Loucy (cell line): ENCODE results near the gene COBLL1.

Source experiments
- H2AFZ ChIP-seq: fragments of 200-600 bp; sonication (generic); 2 replicates; pipeline ENCODE4 v1.6.0; 2016; ENCODE audit warnings: antibody characterized with exemption, mild to moderate bottlenecking, low read length, moderate library complexity
- H3F3A ChIP-seq: fragments of 200-600 bp; 2 replicates; pipeline ENCODE4 v1.6.0; 2016; ENCODE audit warnings: antibody characterized with exemption, low read depth, mild to moderate bottlenecking
- H3K27me3 ChIP-seq: fragments of 200-600 bp; sonication (generic); 2 replicates; pipeline ENCODE4 v1.6.1; 2014; ENCODE audit warnings: low read length, mild to moderate bottlenecking; ENCODE audit not compliant: insufficient read depth, poor library complexity, severe bottlenecking
- H3K36me3 ChIP-seq: fragments of 200-600 bp; sonication (generic); 2 replicates; pipeline ENCODE4 v1.6.1; 2016; ENCODE audit warnings: low read length; ENCODE audit not compliant: insufficient read depth
- H3K4me1 ChIP-seq: fragments of 200-600 bp; sonication (generic); 2 replicates; pipeline ENCODE4 v1.5.1; 2014; ENCODE audit warnings: low read length, mild to moderate bottlenecking; ENCODE audit not compliant: insufficient read depth, poor library complexity, severe bottlenecking
- H3K4me2 ChIP-seq: fragments of 200-600 bp; sonication (generic); 2 replicates; pipeline ENCODE4 v1.6.0; 2014; ENCODE audit warnings: antibody characterized with exemption, low read length, low read depth, mild to moderate bottlenecking; ENCODE audit not compliant: poor library complexity, severe bottlenecking
- H3K4me3 ChIP-seq: fragments of 200-600 bp; sonication (generic); 2 replicates; pipeline ENCODE4 v1.5.1; 2014; ENCODE audit warnings: low read length, mild to moderate bottlenecking, mixed read lengths; ENCODE audit not compliant: poor library complexity, severe bottlenecking
- H3K79me2 ChIP-seq: fragments of 200-600 bp; sonication (generic); 2 replicates; pipeline ENCODE4 v1.6.1; 2014; ENCODE audit warnings: low read length; ENCODE audit not compliant: insufficient read depth
- H3K9ac ChIP-seq: fragments of 200-600 bp; sonication (generic); 2 replicates; pipeline ENCODE4 v1.6.0; 2014; ENCODE audit warnings: mild to moderate bottlenecking, low read depth, low read length, moderate library complexity; ENCODE audit not compliant: poor library complexity, severe bottlenecking
- H3K9me2 ChIP-seq: fragments of 200-600 bp; sonication (generic); replicated peaks from 2 replicates; pipeline ENCODE4 v1.6.1; 2016; ENCODE audit warnings: low read depth, low read length, mixed read lengths
- H3K9me3 ChIP-seq: fragments of 200-600 bp; sonication (generic); 2 replicates; pipeline ENCODE4 v1.6.1; 2014; ENCODE audit warnings: mild to moderate bottlenecking, antibody characterized with exemption, low read length, low read depth; ENCODE audit not compliant: insufficient read depth
- H4K20me1 ChIP-seq: fragments of 200-600 bp; sonication (generic); 2 replicates; pipeline ENCODE4 v1.6.0; 2014; ENCODE audit warnings: antibody characterized with exemption, low read length, mild to moderate bottlenecking; ENCODE audit not compliant: insufficient read depth, poor library complexity, severe bottlenecking
- CTCF ChIP-seq: fragments of 200-600 bp; sonication (generic); conservative IDR thresholded peaks from 2 replicates; pipeline ENCODE4 v1.5.1; 2014; ENCODE audit warnings: mild to moderate bottlenecking, antibody characterized with exemption, low read length
- EZH2phosphoT487 ChIP-seq: fragments of 200-600 bp; IDR thresholded peaks from 2 replicates; pipeline ENCODE4 v1.6.1; 2018; ENCODE audit warnings: antibody characterized with exemption, mild to moderate bottlenecking, moderate library complexity, borderline replicate concordance

COBLL1 gene

DNA sequence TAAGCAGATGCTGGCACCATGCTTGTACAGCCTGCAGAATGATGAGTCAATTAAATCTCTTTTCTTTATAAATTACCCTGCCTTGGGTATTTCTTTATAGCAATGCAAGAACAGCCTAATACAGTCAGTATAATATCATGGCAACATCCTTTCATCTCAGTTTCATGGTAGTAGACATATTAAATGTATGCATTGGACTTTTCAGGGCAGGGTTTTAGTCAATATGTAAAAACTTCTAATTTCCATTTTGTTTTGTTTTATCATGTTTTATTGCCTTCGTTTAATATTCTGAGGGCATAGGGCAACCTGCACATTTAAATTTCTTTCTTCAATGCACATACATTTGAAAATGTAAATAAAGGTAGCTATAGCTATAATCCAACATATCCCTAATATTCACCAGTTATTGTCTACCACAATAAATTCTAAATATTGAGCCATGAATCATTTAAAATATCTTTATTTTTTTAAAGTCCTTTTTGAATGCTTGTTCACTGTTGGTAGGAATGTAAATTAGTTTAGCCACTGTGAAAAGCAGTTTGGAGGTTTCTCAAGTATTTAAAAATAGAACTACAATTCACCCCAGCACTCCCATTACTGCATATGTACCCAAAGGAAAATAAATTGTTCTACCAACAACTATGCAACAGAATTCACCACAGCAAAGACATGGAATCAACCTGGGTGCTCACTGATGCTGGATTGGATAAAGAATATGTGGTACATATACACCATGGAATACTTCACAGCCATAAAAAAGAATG is 178.6 kb downstream of the COBLL1 start:
- TF ChIP-seq EZH2phosphoT487 (no peak), CTCF (no peak)
- Histone ChIP-seq H3F3A (no peaks in the 10 kb centered on the region), H3K27me3 (no peaks in the 10 kb centered on the region), H4K20me1 (no peaks in the 10 kb centered on the region), H3K4me2 (no peak overlapping the region), H3K79me2 (no peaks in the 10 kb centered on the region), H2AFZ (no peak overlapping the region), H3K36me3 (no peaks in the 10 kb centered on the region), H3K9ac (no peak overlapping the region), H3K4me1 (no peaks in the 10 kb centered on the region), H3K4me3 (no peak overlapping the region), H3K9me2 (no peaks in the 10 kb centered on the region), H3K9me3 (no peaks in the 10 kb centered on the region)

GRCh38 chr2:164662066-164662465 is 179.6 kb downstream of the COBLL1 start:
- Histone ChIP-seq H2AFZ (no peak overlapping the region), H3K27me3 (no peaks in the 10 kb centered on the region), H3K4me2 (no peak overlapping the region), H3K36me3 (no peaks in the 10 kb centered on the region), H3K9me2 (no peaks in the 10 kb centered on the region), H4K20me1 (no peaks in the 10 kb centered on the region), H3F3A (no peaks in the 10 kb centered on the region), H3K9me3 (no peaks in the 10 kb centered on the region), H3K4me3 (no peak overlapping the region), H3K9ac (no peak overlapping the region), H3K4me1 (no peaks in the 10 kb centered on the region), H3K79me2 (no peaks in the 10 kb centered on the region)
- no peak for TF ChIP-seq CTCF

DNA sequence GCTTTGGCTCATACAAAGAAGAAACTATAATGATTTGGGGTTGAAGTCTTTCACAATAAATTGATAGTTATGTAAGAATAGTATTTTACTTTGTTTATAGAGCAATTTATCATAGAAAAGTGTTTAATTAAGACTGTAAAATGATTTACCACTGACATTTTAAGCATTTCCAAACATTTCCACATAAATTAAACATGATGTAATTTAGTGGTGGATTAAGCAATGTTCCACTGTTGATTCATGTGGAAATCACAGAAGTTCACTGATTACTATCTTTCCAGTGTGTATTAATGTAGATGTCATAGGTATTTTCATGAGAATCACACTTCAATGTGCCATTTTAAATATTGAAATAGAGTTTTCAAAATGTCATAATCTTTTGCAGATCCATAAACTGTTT is 180.3 kb downstream of the COBLL1 start:
- Histone ChIP-seq H4K20me1 (no peaks in the 10 kb centered on the region), H3K4me1 (no peaks in the 10 kb centered on the region), H3K9ac (no peak overlapping the region), H3K9me2 (no peaks in the 10 kb centered on the region), H2AFZ (no peak overlapping the region), H3K79me2 (no peaks in the 10 kb centered on the region), H3K4me3 (no peak overlapping the region), H3K4me2 (no peak overlapping the region), H3K27me3 (no peaks in the 10 kb centered on the region), H3F3A (no peaks in the 10 kb centered on the region), H3K9me3 (no peaks in the 10 kb centered on the region), H3K36me3 (no peaks in the 10 kb centered on the region)
- TF ChIP-seq EZH2phosphoT487 (no peak), CTCF (no peak)
